Activated gamma-delta T cell (primary cell): ENCODE results near the gene MED4.

Source experiments
- DNase-seq: peaks from one replicate; lab custom pipeline; 2025; lab: John Stamatoyannopoulos, UW

The MED4 gene

DNA sequence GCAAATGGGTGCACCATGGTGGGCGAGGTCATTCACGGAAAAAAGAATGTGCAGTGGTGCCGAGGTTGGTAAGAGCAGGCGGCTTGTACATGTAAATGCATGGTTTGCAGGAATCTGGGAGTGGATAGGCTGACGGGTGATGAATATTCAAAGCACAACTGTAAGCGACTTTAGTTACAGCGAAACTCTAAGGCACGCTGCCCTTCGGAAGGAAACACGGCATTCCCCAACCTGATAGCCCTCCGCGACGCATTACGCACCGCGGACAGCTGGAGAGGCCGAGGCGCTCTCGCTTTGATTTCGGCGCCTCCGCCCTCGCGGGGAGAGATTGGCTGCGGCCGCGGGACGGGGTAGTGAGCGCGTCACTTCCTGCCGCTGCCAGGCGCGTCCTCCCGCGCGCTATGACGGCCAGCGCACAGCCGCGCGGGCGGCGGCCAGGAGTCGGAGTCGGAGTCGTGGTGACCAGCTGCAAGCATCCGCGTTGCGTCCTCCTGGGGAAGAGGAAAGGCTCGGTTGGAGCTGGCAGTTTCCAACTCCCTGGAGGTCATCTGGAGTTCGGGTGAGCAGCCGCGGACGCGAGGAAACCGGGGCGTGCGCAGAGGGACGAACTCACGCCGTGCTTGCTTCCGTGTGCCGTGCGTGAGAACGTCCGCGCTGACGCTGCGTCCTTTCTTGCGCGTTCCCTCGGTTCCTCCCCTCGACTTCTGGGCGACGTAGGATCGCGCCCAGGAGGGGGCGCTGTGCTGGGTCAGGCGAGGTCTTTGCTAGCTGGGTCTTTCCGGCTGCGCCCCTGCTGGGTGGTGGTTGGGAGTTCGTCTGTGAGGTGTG lies 57.3 kb downstream of the MED4 start, which contains the start of gene NUDT15:
Gene NUDT15, plus strand, starts transcription at position 381 of the 828 bp plus-strand sequence. Its CDS starts 21 bp downstream, at position 402.
- peak; percentile 86 for DNase-seq

DNA sequence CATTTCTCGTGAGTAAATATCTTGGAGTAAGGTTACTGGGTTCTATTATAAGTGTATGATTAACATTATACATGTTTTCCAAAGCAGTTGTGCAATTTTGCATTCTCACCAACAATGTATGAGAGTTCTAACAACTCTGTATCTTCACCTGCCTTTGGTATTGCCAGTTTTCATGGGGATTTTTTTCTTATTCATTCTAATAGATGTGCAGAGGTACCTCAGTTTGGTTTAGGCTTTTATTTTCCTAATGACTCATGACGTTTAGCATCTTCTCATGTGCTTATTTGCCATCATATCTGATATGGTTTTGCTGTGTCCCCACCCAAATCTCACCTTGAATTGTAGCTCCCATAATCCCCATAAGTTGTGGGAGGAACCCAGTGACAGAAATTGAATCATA lies 65.0 kb downstream of the MED4 start:
- DNase-seq: no peak

DNA sequence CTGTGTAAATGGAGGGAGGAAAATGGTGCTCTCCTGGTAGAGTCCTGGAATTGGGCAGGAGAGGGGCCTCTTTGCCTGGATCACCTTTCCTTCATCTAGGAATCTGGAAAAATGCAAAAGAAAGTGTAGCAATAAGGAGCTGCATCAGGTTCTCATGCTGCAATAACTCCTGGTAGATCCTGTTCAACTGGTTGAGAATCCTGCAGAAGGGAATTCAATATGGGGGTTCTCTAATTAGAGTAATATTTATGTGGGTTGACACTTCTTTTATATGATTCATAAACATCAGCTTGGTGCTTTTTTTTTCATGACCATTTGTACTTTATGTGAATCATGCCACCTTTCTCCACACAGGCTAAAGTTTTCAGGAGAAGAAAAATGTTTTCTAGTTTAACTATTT lies 66.8 kb downstream of the MED4 start:
- DNase-seq: no peak
